ENCODE results near the gene SLC25A28. TPM values are rescaled to one million over a fixed set of nuclear protein-coding genes. Genes with fewer than 3 reads are reported as not detected.

The SLC25A28 gene
- total RNA-seq, 1 experiment from 2014 or later, result 42.8 TPM

GRCh38 chr10:99595770-99596465 is 24.3 kb downstream of the SLC25A28 start:
- H3K27ac ChIP-seq (ENCODE audit: low read length), result no peak overlapping the region
- intact Hi-C loops (cut with micrococcal nuclease; ENCODE audit: unreplicated experiment), result no loop called here
- TF ChIP-seq TCF7L2 (IDR thresholded peaks at IDR 0.05; ENCODE audit: low read depth, low read length) (no peak), SIN3A (IDR thresholded peaks at IDR 0.05; ENCODE audit: borderline replicate concordance, insufficient read depth, low read depth, low read length) (no peak), POLR2AphosphoS5 (IDR thresholded peaks at IDR 0.05; ENCODE audit: low read depth, low read length) (no peak), CTCF (IDR thresholded peaks at IDR 0.05) (no peak), REST (IDR thresholded peaks at IDR 0.05; ENCODE audit: insufficient read depth in 1 of 2, low read depth in 2 of 2, low read length in 1 of 2) (no peak)
- H3K4me1 ChIP-seq (ENCODE audit: control insufficient read depth, insufficient read depth, low read length), result no peaks in the 10 kb centered on the region
- POLR2A ChIA-PET, result no interaction called here
- no peak for DNase-seq (ENCODE audit: low read depth, low spot score)
- CTCF ChIA-PET, result interaction anchor here (0.6 kb wide), 1 partner anchor 257 kb away, joined by 3 read pairs; no protein-coding TSS in a partner anchor
- in situ Hi-C loops (cut with HindIII; ENCODE audit: low pct_unique_long_range_greater_than_20kb, low sequenced_read_pairs), result no loop called here
- H3K4me3 ChIP-seq (ENCODE audit: low read depth in 2 of 2, low read length in 2 of 2), result no peak overlapping the region
- H3K9me3 ChIP-seq (ENCODE audit: control insufficient read depth, insufficient read depth, low read depth, low read length), result no peaks in the 10 kb centered on the region
- no peak for ATAC-seq
- BruUV-seq (replicated peaks), result no TSS peak
- H3K27me3 ChIP-seq (ENCODE audit: control insufficient read depth, insufficient read depth, low read length), result no peaks in the 10 kb centered on the region
- H3K36me3 ChIP-seq (ENCODE audit: control insufficient read depth, insufficient read depth, low read length), result no peaks in the 10 kb centered on the region

- H3K36me3 ChIP-seq (ENCODE audit: control insufficient read depth, insufficient read depth, low read length), result no peaks in the 10 kb centered on the region
- CTCF ChIA-PET, result interaction anchor here (0.6 kb wide), 1 partner anchor 35 kb away, joined by 3 read pairs; no protein-coding TSS in a partner anchor
- H3K27ac ChIP-seq (ENCODE audit: low read length), result no peak overlapping the region
- no peak overlapping the region for H3K4me3 ChIP-seq (ENCODE audit: low read depth in 2 of 2, low read length in 2 of 2)
- POLR2A ChIA-PET, result interaction anchor here (0.7 kb wide), 2 partner anchors 38 to 707 kb away, joined by 3 to 7 read pairs; no protein-coding TSS in a partner anchor
- ATAC-seq, result no peak
- no peaks in the 10 kb centered on the region for H3K4me1 ChIP-seq (ENCODE audit: control insufficient read depth, insufficient read depth, low read length)
- DNase-seq (ENCODE audit: low read depth, low spot score), result no peak
- H3K27me3 ChIP-seq (ENCODE audit: control insufficient read depth, insufficient read depth, low read length), result no peaks in the 10 kb centered on the region
- BruUV-seq (replicated peaks), result no TSS peak
- H3K9me3 ChIP-seq (ENCODE audit: control insufficient read depth, insufficient read depth, low read depth, low read length), result no peaks in the 10 kb centered on the region
- intact Hi-C loops (cut with micrococcal nuclease; ENCODE audit: unreplicated experiment), result no loop called here
- in situ Hi-C loops (cut with HindIII; ENCODE audit: low pct_unique_long_range_greater_than_20kb, low sequenced_read_pairs), result no loop called here
- no peak for TF ChIP-seq TCF7L2 (IDR thresholded peaks at IDR 0.05; ENCODE audit: low read depth, low read length)
- TF ChIP-seq POLR2AphosphoS5 (IDR thresholded peaks at IDR 0.05; ENCODE audit: low read depth, low read length), result no peak
- TF ChIP-seq SIN3A (IDR thresholded peaks at IDR 0.05; ENCODE audit: borderline replicate concordance, insufficient read depth, low read depth, low read length), result no peak
- no peak for TF ChIP-seq REST (IDR thresholded peaks at IDR 0.05; ENCODE audit: insufficient read depth in 1 of 2, low read depth in 2 of 2, low read length in 1 of 2)
- no peak for TF ChIP-seq CTCF (IDR thresholded peaks at IDR 0.05)
These were observed 25.0 kb downstream of the SLC25A28 start for GRCh38 chr10:99595236-99595635.

Measured in Panc1 (cell line).